Breast epithelium (tissue), 3 donors: ENCODE data around the gene SLC46A2.

Experiments used
- POLR2AphosphoS5 ChIP-seq, 3 donors: sonication (generic); formaldehyde crosslinking; IDR thresholded peaks; one replicate each; pipeline ENCODE4 v1.6.1; 2017; ENCODE audit warnings: antibody characterized with exemption in 3 of 3
- TF ChIP-seq, protein P1 (sequence below), 3 donors: fragments of 450-650 bp; IDR thresholded peaks; one replicate each; pipeline ENCODE4 v1.5.1; 2016 to 2017; ENCODE audit warnings: antibody characterized with exemption in 3 of 3, mild to moderate bottlenecking in 3 of 3, moderate library complexity in 3 of 3

DNA sequence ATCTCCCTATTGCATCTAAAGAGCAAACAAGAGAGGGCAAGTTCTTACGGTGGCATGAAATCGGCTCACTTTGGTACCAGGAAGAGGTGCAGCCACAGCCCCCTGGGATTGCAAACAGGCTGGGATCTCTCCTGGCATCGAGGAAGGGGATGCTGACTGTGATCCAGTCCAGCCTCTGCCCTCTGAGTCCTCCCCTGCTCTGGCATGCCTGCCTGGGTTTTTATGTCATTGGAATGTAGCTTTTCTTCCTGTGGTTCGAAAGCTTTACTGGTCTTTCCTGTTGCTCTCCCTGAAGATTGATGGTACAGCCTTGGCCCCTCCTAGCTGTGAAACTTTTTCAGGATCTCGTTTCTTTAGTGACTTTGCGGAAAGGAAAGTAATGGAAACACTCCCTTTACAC, 6.6 kb downstream of the SLC46A2 start:
- no peak for TF ChIP-seq POLR2AphosphoS5 (IDR thresholded peaks at IDR 0.05)
- TF ChIP-seq, protein P1, sequence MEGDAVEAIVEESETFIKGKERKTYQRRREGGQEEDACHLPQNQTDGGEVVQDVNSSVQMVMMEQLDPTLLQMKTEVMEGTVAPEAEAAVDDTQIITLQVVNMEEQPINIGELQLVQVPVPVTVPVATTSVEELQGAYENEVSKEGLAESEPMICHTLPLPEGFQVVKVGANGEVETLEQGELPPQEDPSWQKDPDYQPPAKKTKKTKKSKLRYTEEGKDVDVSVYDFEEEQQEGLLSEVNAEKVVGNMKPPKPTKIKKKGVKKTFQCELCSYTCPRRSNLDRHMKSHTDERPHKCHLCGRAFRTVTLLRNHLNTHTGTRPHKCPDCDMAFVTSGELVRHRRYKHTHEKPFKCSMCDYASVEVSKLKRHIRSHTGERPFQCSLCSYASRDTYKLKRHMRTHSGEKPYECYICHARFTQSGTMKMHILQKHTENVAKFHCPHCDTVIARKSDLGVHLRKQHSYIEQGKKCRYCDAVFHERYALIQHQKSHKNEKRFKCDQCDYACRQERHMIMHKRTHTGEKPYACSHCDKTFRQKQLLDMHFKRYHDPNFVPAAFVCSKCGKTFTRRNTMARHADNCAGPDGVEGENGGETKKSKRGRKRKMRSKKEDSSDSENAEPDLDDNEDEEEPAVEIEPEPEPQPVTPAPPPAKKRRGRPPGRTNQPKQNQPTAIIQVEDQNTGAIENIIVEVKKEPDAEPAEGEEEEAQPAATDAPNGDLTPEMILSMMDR (IDR thresholded peaks at IDR 0.05), result no peak
